ENCODE results near the gene NRP2. TPM values are rescaled to one million over a fixed set of nuclear protein-coding genes. Genes with fewer than 3 reads are reported as not detected.

Gene NRP2
- total RNA-seq, 1 donor from 2014 or later: 137 TPM

GRCh38 chr2:205771031-205771430 lies 88.7 kb downstream of the NRP2 start:
- no peak for DNase-seq (ENCODE audit: low read depth in 2 of 2)

- DNase-seq (ENCODE audit: low read depth in 2 of 2): no peak
These were observed 89.4 kb downstream of the NRP2 start for GRCh38 chr2:205771666-205772065.

- peak in 1 of 2 donors; percentile 30 for DNase-seq (ENCODE audit: low read depth in 2 of 2)
These were observed 90.7 kb downstream of the NRP2 start for GRCh38 chr2:205772983-205773382.

- DNase-seq (ENCODE audit: low read depth in 2 of 2): no peak
These were observed 91.7 kb downstream of the NRP2 start for GRCh38 chr2:205773989-205774388.

GRCh38 chr2:205775097-205775877 lies 93.0 kb downstream of the NRP2 start:
- DNase-seq (ENCODE audit: low read depth in 2 of 2): peak; percentile 45 to 65

- DNase-seq (ENCODE audit: low read depth in 2 of 2): peak; percentile 56 to 64
These were observed 93.8 kb downstream of the NRP2 start for GRCh38 chr2:205776139-205776538.

GRCh38 chr2:205776720-205777119 lies 94.4 kb downstream of the NRP2 start:
- DNase-seq (ENCODE audit: low read depth in 2 of 2): no peak

GRCh38 chr2:205778356-205778755 lies 96.1 kb downstream of the NRP2 start:
- DNase-seq (ENCODE audit: low read depth in 2 of 2): no peak

- peak in 1 of 2 donors; percentile 38 for DNase-seq (ENCODE audit: low read depth in 2 of 2)
These were observed 98.3 kb downstream of the NRP2 start for GRCh38 chr2:205780645-205781044.

- DNase-seq (ENCODE audit: low read depth in 2 of 2): no peak
These were observed 99.1 kb downstream of the NRP2 start for GRCh38 chr2:205781244-205781931.

GRCh38 chr2:205782941-205783340 lies 100.6 kb downstream of the NRP2 start:
- DNase-seq (ENCODE audit: low read depth in 2 of 2): no peak

GRCh38 chr2:205783872-205784499 lies 101.7 kb downstream of the NRP2 start:
- no peak for DNase-seq (ENCODE audit: low read depth in 2 of 2)

GRCh38 chr2:205785507-205786260 lies 103.4 kb downstream of the NRP2 start:
- DNase-seq (ENCODE audit: low read depth in 2 of 2): no peak

- no peak for DNase-seq (ENCODE audit: low read depth in 2 of 2)
These were observed 104.7 kb downstream of the NRP2 start for GRCh38 chr2:205786976-205787375.

- no peak for DNase-seq (ENCODE audit: low read depth in 2 of 2)
These were observed 105.5 kb downstream of the NRP2 start for GRCh38 chr2:205787761-205788160.

GRCh38 chr2:205789906-205790305 lies 107.6 kb downstream of the NRP2 start:
- no peak for DNase-seq (ENCODE audit: low read depth in 2 of 2)

- no peak for DNase-seq (ENCODE audit: low read depth in 2 of 2)
These were observed 110.6 kb downstream of the NRP2 start for GRCh38 chr2:205792908-205793307.

GRCh38 chr2:205796805-205797313 lies 114.6 kb downstream of the NRP2 start:
- no peak for DNase-seq (ENCODE audit: low read depth in 2 of 2)

- no peak for DNase-seq (ENCODE audit: low read depth in 2 of 2)
These were observed 115.6 kb downstream of the NRP2 start for GRCh38 chr2:205797866-205798265.

- DNase-seq (ENCODE audit: low read depth in 2 of 2): peak in 1 of 2 donors; percentile 26
These were observed 117.9 kb downstream of the NRP2 start for GRCh38 chr2:205800224-205800623.

- peak in 1 of 2 donors; percentile 93 for DNase-seq (ENCODE audit: low read depth in 2 of 2)
These were observed 118.5 kb downstream of the NRP2 start for GRCh38 chr2:205800773-205801172.
